HG03460 (cell line): ENCODE results near the gene RIMS1.

ENCODE experiments used
- ATAC-seq: cut with Tn5 transposase; IDR thresholded peaks from one replicate; pipeline ENCODE4 v1.9.1; 2021; ENCODE audit not compliant: unreplicated experiment

Gene RIMS1

GRCh38 chr6:72410769-72411168 is 524.4 kb downstream of the RIMS1 start:
- ATAC-seq, result no peak

- ATAC-seq, result peak; percentile 90
These were observed 525.7 kb downstream of the RIMS1 start for GRCh38 chr6:72411872-72412708.

DNA sequence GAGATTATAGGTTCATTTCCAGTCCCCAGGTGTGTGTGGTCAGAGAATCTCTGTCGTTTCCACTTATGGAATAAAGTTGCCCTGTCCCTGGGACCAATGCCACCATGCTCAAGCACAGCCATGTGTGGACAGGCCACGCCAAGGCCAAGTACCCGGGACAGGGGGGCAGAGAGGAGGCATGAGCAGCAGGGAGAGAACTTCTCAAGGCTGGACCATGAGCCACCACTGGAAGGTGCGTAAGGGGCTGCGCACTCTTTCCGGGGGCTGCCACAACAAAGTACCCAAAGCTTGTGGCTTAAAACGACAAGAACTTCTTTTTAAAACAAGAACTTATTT is 526.3 kb downstream of the RIMS1 start:
- ATAC-seq, result peak; percentile 6

DNA sequence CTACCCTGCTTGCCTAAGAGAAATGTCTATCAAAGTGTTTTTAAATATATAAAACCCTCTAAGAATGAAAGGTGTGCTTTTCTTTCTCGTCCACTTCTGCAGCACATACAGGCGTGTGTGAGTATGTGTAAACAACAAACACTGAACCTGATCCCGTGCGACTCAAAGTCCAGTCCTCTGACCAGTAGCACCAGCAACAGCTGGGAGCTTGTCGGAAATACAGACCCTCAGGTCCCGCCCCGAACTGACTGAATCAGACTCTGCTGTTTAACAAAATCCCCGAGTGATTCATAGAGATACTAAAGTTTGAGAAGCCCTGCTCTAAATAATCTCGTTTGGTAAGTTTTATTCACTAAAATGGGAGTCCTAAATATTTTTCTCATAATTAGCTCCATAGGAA is 527.5 kb downstream of the RIMS1 start:
- ATAC-seq, result no peak

- ATAC-seq, result no peak
These were observed 528.3 kb downstream of the RIMS1 start for GRCh38 chr6:72414657-72415056.

GRCh38 chr6:72416744-72417465 is 530.6 kb downstream of the RIMS1 start:
- no peak for ATAC-seq

DNA sequence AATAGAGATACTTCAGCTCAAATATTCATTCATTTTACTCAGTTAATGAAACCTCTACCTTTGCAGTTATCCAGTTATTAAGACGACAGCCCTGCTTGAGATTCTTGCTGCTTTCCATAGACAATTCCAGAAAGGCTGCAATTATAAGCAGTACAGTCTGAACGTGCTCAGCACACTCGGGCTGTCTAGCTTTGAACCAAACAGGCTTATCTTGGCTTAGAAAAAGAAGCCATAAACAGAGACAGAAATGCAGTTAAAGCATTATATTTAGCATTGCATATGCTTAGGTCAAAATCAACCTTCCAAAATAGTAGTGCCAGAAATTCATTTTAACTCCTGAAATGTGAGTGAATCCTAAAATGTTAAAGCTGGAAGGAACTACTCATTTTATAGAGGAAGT is 531.4 kb downstream of the RIMS1 start:
- ATAC-seq, result no peak

DNA sequence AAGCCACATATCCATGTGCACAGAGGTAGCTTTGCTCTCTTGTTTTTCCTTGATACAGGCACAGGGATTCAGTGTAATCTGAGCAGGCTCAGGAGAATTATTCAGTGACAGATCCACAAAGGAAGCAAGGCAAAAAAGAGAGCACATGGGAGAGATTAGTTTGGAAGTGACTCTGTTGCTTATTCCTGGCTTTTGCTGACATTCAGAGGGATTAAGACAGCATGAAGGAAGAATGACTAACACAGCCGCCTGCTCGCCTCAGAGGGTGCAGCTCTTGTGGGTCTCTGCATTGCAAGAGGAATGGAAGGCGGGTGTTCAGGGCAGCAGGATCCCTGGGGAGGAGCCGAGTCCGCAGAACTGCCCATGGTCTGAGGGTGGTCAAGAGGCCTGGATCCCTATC is 532.1 kb downstream of the RIMS1 start:
- no peak for ATAC-seq

GRCh38 chr6:72419966-72420365 is 533.6 kb downstream of the RIMS1 start:
- ATAC-seq, result no peak

DNA sequence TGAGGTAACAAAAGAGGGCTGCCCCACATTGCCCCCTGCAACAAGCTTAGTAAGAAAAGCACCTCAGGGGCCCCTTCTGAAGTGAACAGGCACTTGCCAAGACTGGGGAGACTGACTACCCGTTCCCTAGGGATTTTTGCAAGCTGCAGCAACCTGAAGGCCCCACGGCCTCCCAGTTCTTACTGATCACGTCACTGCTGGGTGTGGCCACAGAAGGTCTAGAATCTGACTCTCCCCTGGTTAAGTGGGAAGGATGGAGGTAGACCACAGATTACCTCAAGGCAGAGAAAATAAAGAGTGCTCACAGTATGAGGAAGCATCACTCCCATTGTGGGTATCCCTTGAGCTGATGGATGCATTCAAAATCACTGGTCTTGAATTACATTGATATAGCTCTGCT is 534.1 kb downstream of the RIMS1 start:
- no peak for ATAC-seq

DNA sequence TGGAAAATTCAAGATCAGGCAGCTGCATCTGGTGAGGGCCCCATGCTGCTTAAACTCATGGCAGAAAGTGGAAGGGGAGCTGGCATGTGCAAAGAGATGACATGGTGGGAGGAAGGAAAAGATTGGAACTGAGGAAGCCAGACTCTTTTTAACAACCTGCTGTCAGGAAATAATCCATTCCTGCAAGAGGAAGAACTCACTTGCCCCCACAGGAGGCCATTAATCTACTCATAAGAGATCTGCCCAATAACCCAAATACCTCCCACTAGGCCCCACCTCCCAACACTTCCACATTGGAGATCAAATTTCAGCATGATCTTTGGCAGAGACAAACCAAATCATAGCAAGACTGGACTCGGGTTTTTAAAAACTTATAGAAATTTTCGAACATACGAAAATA is 535.0 kb downstream of the RIMS1 start:
- no peak for ATAC-seq

GRCh38 chr6:72422171-72422570 is 535.8 kb downstream of the RIMS1 start:
- no peak for ATAC-seq

DNA sequence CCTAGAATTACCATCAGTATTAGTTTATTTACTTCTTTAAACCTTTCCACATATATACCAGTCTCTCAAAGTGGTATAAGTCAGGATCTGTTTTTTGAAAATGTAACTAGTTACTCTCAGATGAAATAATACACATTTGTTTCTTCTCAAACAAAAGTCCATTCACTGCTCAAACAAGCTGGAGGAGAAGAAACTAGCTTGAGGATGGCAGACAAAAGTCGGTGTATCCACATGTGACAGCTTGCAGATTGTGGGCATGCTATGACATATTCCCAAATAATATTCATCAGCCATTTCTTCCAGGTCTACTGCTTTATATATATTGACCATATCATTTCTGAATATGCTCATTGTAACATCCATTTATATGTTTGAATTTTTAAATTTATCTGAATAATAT is 538.1 kb downstream of the RIMS1 start:
- no peak for ATAC-seq

DNA sequence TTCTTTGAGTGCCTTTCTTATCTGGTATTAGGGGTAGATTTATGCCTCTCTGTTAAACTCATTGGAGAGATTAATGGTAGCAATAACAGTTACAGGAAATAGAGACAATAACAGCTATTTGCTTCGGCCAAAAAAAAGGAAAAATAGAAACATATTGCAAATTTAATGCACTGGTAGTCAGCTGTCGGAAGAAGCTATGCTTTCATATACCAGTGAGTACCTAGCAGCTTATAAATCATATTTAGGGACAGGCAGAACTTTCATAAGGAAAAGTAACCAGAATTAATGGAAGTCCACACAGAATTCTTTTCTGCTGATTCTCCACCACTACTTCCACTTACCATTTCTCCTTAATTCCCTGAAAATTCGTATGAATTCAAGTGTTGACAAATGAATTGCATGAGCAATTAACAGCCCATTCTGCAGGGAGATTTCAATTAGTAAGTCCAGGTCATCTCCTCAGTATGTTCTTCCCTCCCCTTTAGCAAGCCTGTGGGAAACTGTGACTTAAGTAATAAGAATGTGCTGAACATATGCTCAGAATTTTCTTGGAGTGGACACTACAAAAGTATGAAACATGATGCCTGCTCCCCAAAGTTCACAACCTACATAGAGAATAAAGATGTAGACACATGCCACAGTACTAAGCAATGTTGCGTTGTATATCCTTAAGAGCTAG is 538.8 kb downstream of the RIMS1 start:
- ATAC-seq, result no peak

- ATAC-seq, result no peak
These were observed 554.3 kb downstream of the RIMS1 start for GRCh38 chr6:72440611-72441010.

- ATAC-seq, result no peak
These were observed 560.1 kb downstream of the RIMS1 start for GRCh38 chr6:72446430-72446829.
